B cell (primary cell): ENCODE data around the gene LGALS14. TPM values are rescaled to one million over a fixed set of nuclear protein-coding genes. Genes with fewer than 3 reads are reported as not detected.
"Not testable (repeated sequence)": the region's sequence is repeated elsewhere in the genome, so short reads cannot be mapped to it uniquely, and the experiment has no call there.

Source experiments
- ATAC-seq: fragments of 200-7000 bp; cut with Tn5 transposase; one replicate; pipeline ENCODE4 v1.10.0; 2021; ENCODE audit warnings: low read depth, mild to moderate bottlenecking, moderate number of reproducible peaks, moderate library complexity
- CTCF ChIA-PET: fragments of 350-600 bp; sonication (Branson Sonifier 250); formaldehyde crosslinking; loops from one replicate; lab custom pipeline; 2021; ENCODE audit warnings: antibody characterized with exemption, inconsistent platforms; lab: Charles Lee
- POLR2A ChIA-PET: fragments of 350-600 bp; sonication (Branson Sonifier 250); formaldehyde crosslinking; loops from one replicate; lab custom pipeline; 2021; ENCODE audit warnings: antibody characterized with exemption; lab: Charles Lee
- DNase-seq: peaks from one replicate; pipeline ENCODE4 v3.0.0; 2013
- H2AFZ ChIP-seq: 2 replicates; pipeline ENCODE4 v1.6.1; 2012; ENCODE audit warnings: mild to moderate bottlenecking, low read depth, low read length; ENCODE audit not compliant: insufficient read depth, poor library complexity, severe bottlenecking
- H3K27ac ChIP-seq, 2 donors: 1 replicate in 1 of 2; 2 replicates in 1 of 2; pipeline ENCODE4 v1.5.1; 2012 to 2013; ENCODE audit warnings: low read length in 2 of 2, mild to moderate bottlenecking in 2 of 2, moderate library complexity in 1 of 2
- H3K27me3 ChIP-seq, 4 experiments: fragments of 200-600 bp in 1 of 4; sonication (generic) in 1 of 4; replicated peaks in 1 of 4; 1 replicate in 2 of 4; 2 replicates in 2 of 4; pipeline versions ENCODE4 v1.6.1 to v1.7.0; 2013 to 2016; ENCODE audit warnings: low read length in 3 of 4, mild to moderate bottlenecking in 2 of 4, mixed read lengths in 1 of 4, moderate library complexity in 1 of 4; ENCODE audit not compliant: insufficient read depth in 4 of 4, control insufficient read depth in 3 of 4; ENCODE audit errors: control extremely low read depth in 1 of 4
- H3K36me3 ChIP-seq, 2 experiments: replicated peaks in 1 of 2; 1 replicate in 1 of 2; 2 replicates in 1 of 2; pipeline versions ENCODE4 v1.6.1 to v1.7.1; 2013; ENCODE audit warnings: low read length in 1 of 2; ENCODE audit not compliant: insufficient read depth in 2 of 2, control insufficient read depth in 1 of 2; ENCODE audit errors: control extremely low read depth in 1 of 2, extremely low read depth in 1 of 2
- H3K4me1 ChIP-seq, 2 donors: fragments of 200-600 bp in 1 of 2; sonication (generic) in 1 of 2; 1 replicate in 1 of 2; 2 replicates in 1 of 2; pipeline versions ENCODE4 v1.5.1 to v1.6.1; 2013 to 2017; ENCODE audit warnings: low read length in 2 of 2; ENCODE audit not compliant: control insufficient read depth in 2 of 2, insufficient read depth in 2 of 2
- H3K4me2 ChIP-seq: replicated peaks from 2 replicates; pipeline ENCODE3; 2012; ENCODE audit warnings: mild to moderate bottlenecking, low read depth, low read length; ENCODE audit not compliant: poor library complexity, severe bottlenecking
- H3K4me3 ChIP-seq, 5 experiments: fragments of 200-600 bp in 1 of 5; sonication (generic) in 1 of 5; 1 replicate in 3 of 5; 2 replicates in 2 of 5; pipeline versions ENCODE4 v1.5.1 to v1.7.0; 2011 to 2016; ENCODE audit warnings: low read length in 4 of 5, mild to moderate bottlenecking in 4 of 5, low read depth in 2 of 5, control low read depth in 1 of 5, moderate library complexity in 1 of 5; ENCODE audit not compliant: insufficient read depth in 1 of 5; ENCODE audit errors: control extremely low read depth in 1 of 5, extremely low read depth in 1 of 5
- H3K79me2 ChIP-seq: fragments of 200-600 bp; sonication (generic); one replicate; pipeline ENCODE4 v1.6.0; 2016; ENCODE audit warnings: low read length; ENCODE audit not compliant: control insufficient read depth, insufficient read depth
- H3K9ac ChIP-seq: fragments of 200-600 bp; sonication (generic); 2 replicates; pipeline ENCODE4 v1.6.1; 2017; ENCODE audit warnings: mild to moderate bottlenecking, low read length, moderate library complexity
- H3K9me3 ChIP-seq, 3 donors: one replicate each; pipeline versions ENCODE4 v1.6.1 to v1.7.1; 2013; ENCODE audit warnings: low read length in 2 of 3; ENCODE audit not compliant: control insufficient read depth in 2 of 3, insufficient read depth in 1 of 3; ENCODE audit errors: control extremely low read depth in 1 of 3
- H4K20me1 ChIP-seq: 2 replicates; pipeline ENCODE4 v1.6.0; 2012; ENCODE audit warnings: mild to moderate bottlenecking, low read length; ENCODE audit not compliant: insufficient read depth, control insufficient read depth, poor library complexity, severe bottlenecking
- H3K27ac Mint-ChIP-seq: one replicate; pipeline ENCODE4 v1.8.0; 2021; ENCODE audit warnings: mixed read lengths
- H3K27me3 Mint-ChIP-seq: one replicate; pipeline ENCODE4 v1.8.0; 2021; ENCODE audit warnings: mixed read lengths
- H3K4me1 Mint-ChIP-seq: one replicate; pipeline ENCODE4 v1.8.0; 2021; ENCODE audit warnings: mixed read lengths
- H3K4me3 Mint-ChIP-seq: one replicate; pipeline ENCODE4 v1.8.0; 2021; ENCODE audit warnings: mixed read lengths
- H3K9me3 Mint-ChIP-seq: one replicate; pipeline ENCODE4 v1.8.0; 2022; ENCODE audit warnings: mixed read lengths; ENCODE audit not compliant: insufficient read depth
- CTCF ChIP-seq: fragments of 200-600 bp; IDR thresholded peaks from one replicate; pipeline ENCODE4 v1.8.0; 2022; ENCODE audit warnings: antibody characterized with exemption, mild to moderate bottlenecking
- EZH2 ChIP-seq: IDR thresholded peaks from 2 replicates; pipeline ENCODE4 v1.6.1; 2012; ENCODE audit warnings: borderline replicate concordance, low read depth, mild to moderate bottlenecking, moderate library complexity, low read length; ENCODE audit not compliant: insufficient read depth, poor library complexity, severe bottlenecking
- whole genome bisulfite sequencing: methylation state at CpG from one replicate; pipeline ENCODE4 v1.1.5; 2013; ENCODE audit warnings: missing lambda C conversion rate; ENCODE audit not compliant: insufficient coverage; 5-methylcytosine and 5-hydroxymethylcytosine counted together
- intact Hi-C: fragments of 100-400 bp; cut with micrococcal nuclease; formaldehyde crosslinking; loops from one replicate; pipeline ENCODE4 v1.10.0; 2022
- polyA plus RNA-seq: library from polyadenylated mRNA; depleted of rRNA; stranded (reverse); fragments of >200 nt; gene quantifications from 2 replicates; pipeline ENCODE4 v1.2.3, GENCODE V29; 2012
- total RNA-seq, 2 donors: library from RNA; stranded (reverse); fragments of 120-200 nt in 1 of 2; gene quantifications; 1 replicate in 1 of 2; 2 replicates in 1 of 2; pipeline versions ENCODE4 v1.2.3 to v1.2.4, GENCODE V29; 2013 to 2022

LGALS14 gene
- total and polyA plus RNA-seq, 2 donors (not counting 1 experiment from before 2014, with no cell fraction given) = not detected

GRCh38 chr19:39684267-39684666 is 20.0 kb upstream of the LGALS14 start:
- Histone ChIP-seq H3K4me3 (no peak overlapping the region), H3K4me1 (no peaks in the 10 kb centered on the region), H3K27ac (no peak overlapping the region), H2AFZ (no peak overlapping the region), H4K20me1 (no peaks in the 10 kb centered on the region), H3K9me3 (no peaks in the 10 kb centered on the region), H3K36me3 (no peaks in the 10 kb centered on the region), H3K4me2 (no peak overlapping the region), H3K79me2 (no peaks in the 10 kb centered on the region), H3K9ac (no peak overlapping the region), H3K27me3 (peaks cover 0 to 5% (median 2%) of the 10 kb centered on the region in 4 experiments)
- Mint-ChIP-seq H3K27ac (no peak overlapping the region), H3K9me3 (no peaks in the 10 kb centered on the region), H3K4me1 (no peaks in the 10 kb centered on the region), H3K27me3 (peaks cover 48% of the 10 kb centered on the region), H3K4me3 (no peak overlapping the region)
- TF ChIP-seq EZH2 (no peak), CTCF (no peak)
- DNase-seq (no peak), ATAC-seq (no peak)
- ChIA-PET POLR2A (no interaction called here), CTCF (no interaction called here)
- WGBS = 92% methylated on average over 3 of the region's 5 CpGs
- intact Hi-C loops = no loop called here

- Histone ChIP-seq H3K4me2 (no peak overlapping the region), H3K4me3 (no peak overlapping the region), H4K20me1 (no peaks in the 10 kb centered on the region), H3K4me1 (no peaks in the 10 kb centered on the region), H3K36me3 (no peaks in the 10 kb centered on the region), H3K27ac (no peak overlapping the region), H3K27me3 (peaks cover 0 to 9% (median 2%) of the 10 kb centered on the region in 4 experiments), H3K9ac (no peak overlapping the region), H3K79me2 (no peaks in the 10 kb centered on the region), H3K9me3 (no peaks in the 10 kb centered on the region), H2AFZ (no peak overlapping the region)
- H3K27me3 Mint-ChIP-seq = peaks cover 48% of the 10 kb centered on the region
- no CpG with 5 or more reads among the region's 3 CpGs for WGBS
- TF ChIP-seq EZH2 = no peak
- no peak for ATAC-seq
- intact Hi-C loops = no loop called here
- CTCF ChIA-PET = no interaction called here
- no peak overlapping the region for H3K4me3 Mint-ChIP-seq
- POLR2A ChIA-PET = no interaction called here
- no peaks in the 10 kb centered on the region for H3K9me3 Mint-ChIP-seq
- no peak for DNase-seq
- no peaks in the 10 kb centered on the region for H3K4me1 Mint-ChIP-seq
- no peak overlapping the region for H3K27ac Mint-ChIP-seq
Observed at GRCh38 chr19:39686739-39687138, 17.5 kb upstream of the LGALS14 start.

- WGBS = 42% methylated on average over 2 of the region's 4 CpGs
- H3K4me2 ChIP-seq, H3K4me1 Mint-ChIP-seq, H4K20me1 ChIP-seq, H3K4me3 ChIP-seq, H3K79me2 ChIP-seq, H3K4me1 ChIP-seq, ATAC-seq, H3K9me3 ChIP-seq, H3K9me3 Mint-ChIP-seq, H3K27ac ChIP-seq, H3K27ac Mint-ChIP-seq, intact Hi-C loops, POLR2A ChIA-PET, H3K9ac ChIP-seq, DNase-seq, H2AFZ ChIP-seq, H3K4me3 Mint-ChIP-seq, H3K36me3 ChIP-seq, CTCF ChIA-PET: not testable (repeated sequence)
- peaks cover 51% of the 10 kb centered on the region for H3K27me3 Mint-ChIP-seq
- H3K27me3 ChIP-seq = peaks cover 0 to 14% (median 2%) of the 10 kb centered on the region in 4 experiments
Observed at GRCh38 chr19:39688637-39689036, 15.6 kb upstream of the LGALS14 start.
